ENCODE data around the gene CSRNP3.
"Not testable (repeated sequence)": the region's sequence is repeated elsewhere in the genome, so short reads cannot be mapped to it uniquely, and the experiment has no call there.

The CSRNP3 gene

DNA sequence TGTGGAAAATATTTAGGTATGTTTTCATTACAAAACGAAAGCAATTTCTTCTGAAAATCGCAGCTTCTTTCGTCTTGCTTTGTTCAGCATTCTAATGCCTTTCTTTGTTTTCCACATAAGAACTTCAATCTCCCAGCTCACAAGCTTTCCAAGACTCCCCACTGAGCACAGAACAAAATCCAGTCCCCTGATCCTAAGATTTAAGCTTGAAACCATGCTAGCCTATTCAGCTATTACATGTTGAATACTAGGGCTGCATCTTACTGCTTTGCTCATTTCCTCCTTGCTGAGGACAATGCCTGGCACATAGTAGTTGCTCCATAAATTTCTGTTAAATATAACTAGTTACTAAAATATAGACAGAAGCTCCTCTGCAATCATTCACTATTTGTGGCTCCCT, 163.9 kb downstream of the CSRNP3 start:
- no peak for DNase-seq (ENCODE audit: low read depth in 2 of 2)

DNA sequence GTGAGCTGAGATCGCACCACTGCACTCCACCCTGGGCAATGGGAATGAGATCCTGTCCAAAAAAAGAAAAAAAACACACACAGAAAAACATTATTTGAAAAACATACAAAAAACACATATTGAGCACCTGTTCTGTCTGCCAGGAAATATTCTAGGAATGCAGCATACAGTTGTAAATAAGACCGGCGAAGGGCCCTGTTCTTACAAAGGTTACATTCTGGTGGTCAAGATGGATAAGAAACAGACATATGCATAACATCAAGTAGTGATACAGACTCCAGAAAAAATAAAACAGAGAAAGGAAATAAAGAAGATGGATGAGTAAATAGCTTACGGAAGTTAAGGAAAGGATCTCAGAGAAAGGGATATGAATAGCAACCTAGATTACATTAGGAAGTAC, 164.8 kb downstream of the CSRNP3 start:
- DNase-seq (ENCODE audit: low read depth in 2 of 2) = no peak

DNA sequence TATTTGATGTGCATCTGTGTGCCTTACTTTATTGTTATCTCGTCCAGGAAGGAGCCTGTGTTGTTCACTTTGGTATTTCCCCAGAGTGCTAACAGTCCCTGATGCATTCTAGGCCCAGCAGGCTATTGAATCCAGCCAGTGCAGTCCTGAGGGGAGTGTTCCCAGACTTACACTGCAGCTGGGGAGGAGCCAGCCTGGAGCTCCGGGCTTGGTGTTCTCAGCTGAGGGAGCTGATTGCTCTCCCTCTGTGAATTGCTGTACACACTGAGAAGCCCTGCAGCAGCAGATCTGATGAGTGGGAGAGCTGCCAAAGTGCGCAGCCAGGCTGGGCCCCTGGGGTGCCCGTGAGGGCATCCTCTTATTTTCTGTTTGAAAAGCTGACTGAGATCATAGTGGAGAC, 165.4 kb downstream of the CSRNP3 start:
- no peak for DNase-seq (ENCODE audit: low read depth in 2 of 2)

DNA sequence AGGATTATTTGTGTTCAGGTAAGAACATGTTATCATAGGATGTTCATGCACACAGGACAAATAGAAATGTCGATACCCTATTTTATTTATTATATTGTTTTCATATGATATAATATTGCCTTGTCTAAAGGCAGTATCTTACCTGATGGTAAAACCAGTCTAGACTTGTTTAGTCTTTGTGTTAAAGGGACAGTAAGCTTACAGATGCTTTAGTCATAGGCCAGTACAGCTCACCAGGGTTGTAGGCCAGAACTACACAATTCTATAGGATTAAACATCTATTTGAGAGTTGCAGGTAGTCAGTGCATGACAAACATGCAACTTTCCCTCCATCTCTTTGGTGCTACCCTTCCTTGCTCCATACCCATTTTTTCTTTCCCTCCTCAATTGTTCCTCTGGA, 166.0 kb downstream of the CSRNP3 start:
- no peak for DNase-seq (ENCODE audit: low read depth in 2 of 2)

DNA sequence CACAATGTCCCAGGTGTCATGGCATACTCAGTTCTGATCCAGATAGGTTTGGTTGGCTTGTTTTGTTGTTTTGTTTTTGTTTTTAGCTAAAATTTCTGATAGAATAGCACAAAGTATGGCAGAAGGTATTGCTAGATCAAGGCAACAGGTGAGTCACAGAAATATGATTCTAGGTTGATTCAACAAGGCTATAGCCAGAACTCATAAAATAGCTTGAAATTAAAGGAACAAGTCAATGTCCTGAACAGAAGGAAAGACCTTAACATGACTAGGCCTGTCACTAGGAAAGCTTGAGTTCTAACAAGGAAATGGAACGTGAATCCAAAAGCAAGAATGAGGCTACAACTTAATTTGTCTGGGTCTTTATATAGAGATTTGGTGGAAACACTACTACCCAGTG, 167.5 kb downstream of the CSRNP3 start:
- no peak for DNase-seq (ENCODE audit: low read depth in 2 of 2)

DNA sequence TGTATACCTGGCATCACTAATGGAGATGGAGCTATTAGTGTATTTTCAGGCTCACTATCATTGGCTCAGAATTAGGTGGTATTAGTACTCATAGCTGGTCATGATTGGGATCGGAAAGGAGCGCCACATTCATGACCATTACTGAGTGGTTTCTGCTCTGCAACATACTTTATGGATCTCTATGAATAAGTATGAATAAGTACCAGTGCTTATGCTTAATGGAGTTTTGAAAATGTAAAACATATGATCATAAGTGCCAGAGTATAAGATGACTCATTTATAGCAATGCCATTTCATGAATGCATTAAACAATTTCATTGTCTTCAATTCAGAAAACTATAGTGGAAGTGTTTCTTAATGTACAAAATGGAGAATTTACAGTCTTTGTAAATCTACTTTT, 167.9 kb downstream of the CSRNP3 start:
- no peak for DNase-seq (ENCODE audit: low read depth in 2 of 2)

DNA sequence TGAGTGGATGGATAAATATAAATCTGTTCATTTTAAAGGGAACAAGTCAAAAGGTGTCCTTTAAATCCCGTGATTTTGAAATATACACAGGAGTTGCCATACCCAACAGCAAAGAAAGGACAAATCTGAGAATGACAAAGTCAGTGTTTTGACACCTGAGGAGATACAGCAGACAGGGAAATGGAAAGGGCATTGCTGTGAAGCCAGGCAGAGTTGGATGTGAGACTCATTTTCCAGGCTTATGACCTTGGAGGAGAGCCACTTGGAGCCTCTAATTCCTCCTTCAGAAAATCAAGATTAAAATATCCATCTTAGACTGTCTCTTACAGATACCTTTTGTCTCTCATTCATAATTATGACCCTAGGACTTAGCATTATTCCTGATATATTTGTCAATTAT, 170.0 kb downstream of the CSRNP3 start:
- no peak for DNase-seq (ENCODE audit: low read depth in 2 of 2)

DNA sequence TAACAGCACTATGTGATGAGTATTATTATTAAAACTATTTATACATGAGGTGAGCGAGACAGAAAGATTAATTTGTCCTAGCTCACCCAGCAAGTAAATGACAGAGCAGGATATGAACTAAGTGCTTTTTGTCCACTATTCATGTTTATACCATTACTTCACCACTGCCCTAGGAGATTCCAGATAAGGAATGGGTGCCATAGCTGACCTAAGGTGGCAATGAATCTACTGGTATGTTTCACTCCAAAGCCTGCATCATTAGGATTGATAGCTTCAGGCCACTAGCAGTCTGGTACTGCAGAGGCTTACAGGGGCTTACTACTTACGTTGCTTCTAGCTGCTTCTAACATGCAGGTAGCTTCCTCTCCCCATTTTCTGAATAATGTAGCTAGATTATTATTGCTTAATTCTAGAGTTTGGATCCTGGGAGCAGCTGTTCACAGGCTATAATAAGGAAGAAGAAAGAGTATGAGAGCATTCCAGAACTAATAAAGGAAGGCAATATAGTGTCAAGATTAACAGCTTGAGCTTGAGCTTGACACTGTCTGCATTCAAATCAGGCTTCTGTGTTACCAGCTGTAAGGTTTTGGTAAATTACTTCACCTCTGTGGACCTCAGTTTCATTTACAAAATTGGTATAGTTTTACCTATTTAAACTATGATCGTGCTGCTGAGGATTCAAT, 170.9 kb downstream of the CSRNP3 start:
- DNase-seq (ENCODE audit: low read depth in 2 of 2) = no peak

DNA sequence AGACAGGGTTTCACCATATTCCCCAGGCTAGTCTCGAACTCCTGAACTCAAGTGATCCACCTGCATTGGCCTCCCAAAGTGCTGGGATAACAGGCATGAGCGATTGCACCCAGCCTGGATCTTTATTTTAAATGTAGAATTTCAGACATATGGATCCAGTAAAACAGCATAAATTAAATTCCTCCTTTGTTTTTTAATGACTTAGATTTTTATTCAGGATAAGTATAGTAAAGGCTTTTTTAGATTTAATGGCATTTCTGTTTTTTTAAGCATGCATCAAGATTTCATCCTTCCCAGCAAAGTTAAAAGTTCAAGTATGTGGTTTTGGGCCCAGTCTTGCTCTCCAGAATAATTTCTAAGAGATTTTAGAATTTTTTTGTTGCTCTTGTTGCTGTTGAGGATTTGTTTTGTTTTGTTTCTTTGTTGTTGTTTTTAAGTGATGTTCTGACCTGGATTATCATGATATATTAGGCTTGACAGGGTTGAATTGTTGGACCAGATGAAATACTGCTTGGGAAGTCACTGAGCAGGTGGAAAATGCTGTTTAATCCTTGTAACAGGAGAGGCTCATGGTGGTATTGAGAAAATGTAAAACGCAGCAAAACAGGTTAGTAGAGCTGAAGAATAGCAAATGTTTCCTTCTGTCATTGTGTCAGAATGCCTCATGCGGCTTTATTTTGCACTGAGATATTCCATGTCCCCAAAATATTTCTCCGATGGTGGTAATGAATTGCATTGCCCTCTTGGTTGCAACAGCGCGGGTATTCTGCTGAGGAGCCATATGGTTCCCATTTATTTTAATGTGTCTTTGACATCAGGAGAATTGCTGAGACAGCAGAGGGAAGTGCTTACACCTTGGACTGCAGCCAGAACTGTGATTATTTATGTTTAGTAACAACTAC, 176.7 kb downstream of the CSRNP3 start:
- no peak for DNase-seq (ENCODE audit: low read depth in 2 of 2)

DNA sequence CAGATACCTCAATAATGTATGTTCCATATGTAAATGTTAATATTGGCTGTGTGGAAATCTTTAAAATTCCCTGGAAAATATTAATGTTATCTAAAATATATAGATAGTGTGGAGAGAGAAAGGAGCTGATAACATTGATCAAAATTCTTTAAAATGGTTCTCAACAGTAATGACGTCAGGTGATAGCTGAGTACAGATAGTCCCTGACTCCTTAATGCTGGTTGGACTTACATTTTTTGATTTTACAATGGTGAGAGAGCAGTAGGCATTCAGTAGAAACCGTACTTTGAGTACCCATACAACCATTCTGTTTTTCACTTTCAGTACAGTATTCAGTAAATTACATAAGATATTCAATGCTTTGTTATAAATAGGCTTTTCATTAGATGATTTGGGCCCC, 177.9 kb downstream of the CSRNP3 start:
- no peak for DNase-seq (ENCODE audit: low read depth in 2 of 2)

DNA sequence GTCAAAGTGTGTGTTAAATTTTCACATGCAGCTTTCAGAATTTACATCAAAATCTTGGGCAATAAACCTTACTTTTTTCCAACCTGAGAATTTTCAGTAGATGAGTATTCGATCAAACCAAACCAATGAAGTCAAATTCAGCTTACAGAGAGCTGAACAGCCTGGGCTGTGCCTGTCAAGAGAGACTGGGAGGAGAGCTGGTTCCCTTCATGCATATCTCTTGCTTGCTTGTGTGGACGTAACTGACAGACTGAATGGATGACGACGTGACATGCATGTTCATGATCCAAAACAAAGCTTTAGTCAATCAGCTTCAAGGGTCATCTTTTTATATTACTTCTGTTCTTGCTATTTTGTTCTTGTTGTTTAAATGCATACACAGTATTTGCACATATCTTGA, 179.3 kb downstream of the CSRNP3 start:
- DNase-seq (ENCODE audit: low read depth in 2 of 2) = no peak

DNA sequence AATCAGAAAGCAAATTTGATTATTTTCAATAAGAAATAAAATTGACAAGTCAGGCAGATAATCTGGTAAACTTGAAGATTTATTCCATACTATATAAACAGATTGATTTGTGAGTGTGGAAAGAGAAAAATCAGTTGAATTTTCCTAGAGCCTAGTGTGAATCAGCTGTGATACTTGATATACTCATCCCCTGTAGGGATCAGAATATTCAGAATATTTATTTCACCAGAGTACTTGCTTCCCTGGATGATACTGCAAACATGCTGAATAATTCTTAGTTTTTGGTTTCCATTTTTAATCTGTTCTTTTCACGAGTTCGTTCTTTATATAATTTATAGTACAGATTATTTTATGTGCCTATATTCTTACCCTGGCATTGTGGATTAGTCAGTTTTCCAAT, 181.7 kb downstream of the CSRNP3 start:
- DNase-seq (ENCODE audit: low read depth in 2 of 2) = no peak

DNA sequence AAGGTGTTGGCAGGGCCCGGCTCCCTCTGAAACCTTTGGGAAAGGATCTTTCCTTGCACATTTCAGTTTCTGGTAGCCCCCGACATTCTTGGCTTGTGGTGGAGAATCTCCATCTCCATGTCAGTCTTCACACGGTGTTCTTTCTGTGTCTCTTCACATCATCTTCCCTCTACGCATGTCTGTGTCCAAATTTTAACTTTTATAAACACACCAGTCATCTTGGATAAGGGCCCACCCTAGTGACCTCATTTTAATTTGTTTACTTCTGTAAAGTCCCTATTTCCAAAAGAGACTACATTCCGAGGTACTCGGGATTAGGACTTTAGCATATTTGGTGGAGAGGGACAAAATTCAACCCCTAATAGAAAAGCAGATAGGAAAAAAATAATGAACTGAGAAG, 186.2 kb downstream of the CSRNP3 start:
- no peak for DNase-seq (ENCODE audit: low read depth in 2 of 2)

DNA sequence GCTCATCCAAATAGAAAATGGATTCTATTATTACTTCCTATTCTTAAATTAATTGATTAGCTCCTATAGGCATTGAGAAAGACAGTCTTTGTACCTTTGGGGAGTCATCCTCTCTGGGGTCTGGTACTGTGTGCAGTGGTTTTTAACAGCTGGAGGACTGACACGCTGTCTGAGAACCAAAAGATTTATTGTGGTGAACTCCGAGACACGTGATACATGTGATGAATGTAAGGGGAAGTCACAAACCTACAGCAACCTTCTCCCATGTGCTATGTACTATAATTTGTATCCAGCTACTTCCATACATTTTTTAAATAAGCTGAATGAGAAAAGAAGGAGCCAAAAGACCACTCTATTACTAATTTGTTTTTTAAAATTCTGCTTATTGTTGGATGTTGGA, 190.9 kb downstream of the CSRNP3 start:
- no peak for DNase-seq (ENCODE audit: low read depth in 2 of 2)

DNA sequence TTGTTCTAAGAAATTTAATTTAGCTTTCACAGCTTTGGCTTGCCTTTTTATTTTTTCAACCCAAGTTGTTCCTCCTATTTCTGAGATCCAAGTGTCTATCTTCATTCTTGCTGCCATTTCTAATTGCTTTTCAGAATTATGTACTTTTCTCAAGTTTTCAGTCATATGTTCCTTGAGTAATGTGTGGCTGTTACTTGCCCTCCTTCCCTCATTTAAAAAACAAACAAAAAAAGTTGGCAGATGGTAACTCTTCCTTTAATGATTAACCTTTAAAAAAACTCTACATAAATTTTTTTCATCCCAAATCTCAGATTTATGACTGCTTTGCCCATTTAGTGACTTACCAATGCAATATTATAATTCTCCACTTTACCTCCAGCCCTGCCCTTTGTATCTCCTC, 193.2 kb downstream of the CSRNP3 start:
- no peak for DNase-seq (ENCODE audit: low read depth in 2 of 2)

DNA sequence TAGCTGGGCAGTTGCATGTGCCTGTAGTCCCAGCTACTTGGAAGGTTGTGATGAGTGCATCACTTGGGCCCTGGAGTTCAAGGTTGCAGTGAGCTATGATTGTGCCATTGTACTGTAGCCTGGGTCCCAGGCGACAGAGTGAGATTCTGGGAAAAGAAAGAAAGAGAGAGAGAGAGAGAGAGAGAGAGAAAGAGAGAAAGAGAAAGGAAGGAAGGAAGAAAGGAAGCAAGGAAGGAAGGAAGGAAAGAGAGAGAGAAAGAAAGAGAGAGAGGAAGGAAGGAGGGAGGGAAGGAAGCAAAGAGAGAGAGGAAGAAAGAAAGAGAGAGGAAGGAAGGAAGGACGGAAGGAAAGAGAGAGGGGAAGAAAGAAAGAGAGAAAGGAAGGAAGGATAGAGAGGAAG, 196.1 kb downstream of the CSRNP3 start:
- no peak for DNase-seq (ENCODE audit: low read depth in 2 of 2)

DNA sequence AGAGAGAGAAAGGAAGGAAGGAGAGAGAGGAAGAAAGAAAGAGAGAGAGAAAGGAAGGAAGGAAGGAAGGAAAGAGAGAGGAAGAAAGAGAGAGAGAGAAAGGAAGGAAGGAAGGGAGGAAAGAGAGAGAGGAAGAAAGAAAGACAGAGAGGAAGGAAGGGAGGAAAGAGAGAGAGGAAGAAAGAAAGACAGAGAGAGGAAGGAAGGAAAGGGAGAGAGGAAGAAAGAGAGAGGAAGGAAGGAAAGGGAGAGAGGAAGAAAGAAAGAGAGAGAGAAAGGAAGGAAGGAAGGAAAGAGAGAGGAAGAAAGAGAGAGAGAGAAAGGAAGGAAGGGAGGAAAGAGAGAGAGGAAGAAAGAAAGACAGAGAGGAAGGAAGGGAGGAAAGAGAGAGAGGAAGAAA, 196.6 kb downstream of the CSRNP3 start:
- DNase-seq (ENCODE audit: low read depth in 2 of 2) = not testable (repeated sequence)

DNA sequence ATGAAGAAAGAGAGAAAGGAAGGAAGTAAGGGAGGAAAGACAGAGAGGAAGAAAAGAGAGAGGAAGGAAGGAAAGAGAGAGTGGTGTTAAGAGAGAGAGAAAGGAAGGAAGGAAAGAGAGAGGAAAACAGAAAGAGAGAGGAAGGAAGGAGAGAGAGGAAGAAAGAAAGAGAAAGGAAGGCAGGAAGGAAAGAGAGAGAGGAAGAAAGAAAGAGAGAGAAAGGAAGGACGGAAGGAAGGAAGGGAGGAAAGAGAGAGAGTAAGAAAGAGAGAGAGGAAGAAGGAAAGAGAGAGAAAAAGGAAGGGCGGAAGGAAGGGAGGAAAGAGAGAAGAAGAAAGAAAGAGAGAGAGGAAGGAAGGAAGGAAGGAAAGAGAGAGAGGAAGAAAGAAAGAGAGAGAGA, 197.1 kb downstream of the CSRNP3 start:
- no peak for DNase-seq (ENCODE audit: low read depth in 2 of 2)

DNA sequence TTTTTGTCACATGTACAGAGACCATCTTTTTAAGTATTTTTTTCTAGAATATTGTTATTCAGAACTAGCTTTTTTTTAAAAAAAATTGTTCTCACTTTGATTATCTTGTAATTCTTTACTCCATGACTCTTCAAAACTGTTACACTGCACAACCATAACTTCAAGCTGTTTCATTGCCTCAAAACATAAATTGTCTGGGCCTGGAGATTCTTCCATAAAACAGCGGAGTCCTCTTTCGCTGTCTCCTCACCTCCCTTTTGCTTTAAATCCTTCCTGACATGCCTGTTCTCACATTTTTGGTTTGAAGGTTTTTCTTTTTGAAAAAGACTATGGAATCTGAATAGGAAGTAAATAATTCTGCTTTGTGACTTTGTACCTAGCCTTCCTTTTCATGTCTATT, 197.9 kb downstream of the CSRNP3 start:
- no peak for DNase-seq (ENCODE audit: low read depth in 2 of 2)

DNA sequence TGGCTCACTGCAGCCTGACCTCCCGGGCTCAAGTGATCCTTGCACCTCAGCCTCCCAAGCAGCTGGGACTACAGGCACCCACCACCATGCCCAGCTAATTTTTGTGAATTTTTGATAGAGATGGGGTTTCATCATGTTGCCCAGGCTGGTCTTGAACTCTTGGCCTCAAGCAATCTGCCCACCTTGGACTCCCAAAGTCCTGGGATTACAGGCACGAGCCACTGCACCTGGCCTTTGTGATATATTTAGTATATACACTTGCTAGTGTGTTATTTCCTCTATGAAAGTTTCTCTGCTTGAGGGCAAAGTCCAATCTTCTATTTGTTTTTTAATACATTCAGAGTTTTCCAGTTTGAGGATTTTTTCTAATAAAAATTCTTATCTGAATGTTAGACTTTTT, 205.3 kb downstream of the CSRNP3 start:
- DNase-seq (ENCODE audit: low read depth in 2 of 2) = no peak

DNA sequence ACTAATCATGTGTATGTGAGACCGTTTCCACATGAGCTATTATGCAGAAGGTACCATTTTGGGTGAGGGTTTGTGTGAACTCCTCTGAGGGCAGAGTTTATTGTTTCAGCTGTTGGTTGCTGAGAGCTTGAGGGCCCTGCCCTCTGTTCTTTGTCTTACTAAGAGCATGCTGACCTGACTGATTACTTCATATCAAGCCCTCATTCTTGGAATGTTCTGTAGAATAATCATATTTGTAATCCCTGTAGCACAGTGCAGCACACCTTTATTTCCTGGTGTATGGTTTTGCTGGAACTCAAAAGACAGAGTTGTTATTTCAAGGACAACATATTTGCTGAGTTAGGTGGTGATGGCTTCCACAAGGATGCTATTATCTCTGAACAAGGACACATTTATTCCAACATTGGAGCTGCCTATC, 206.1 kb downstream of the CSRNP3 start:
- no peak for DNase-seq (ENCODE audit: low read depth in 2 of 2)

DNA sequence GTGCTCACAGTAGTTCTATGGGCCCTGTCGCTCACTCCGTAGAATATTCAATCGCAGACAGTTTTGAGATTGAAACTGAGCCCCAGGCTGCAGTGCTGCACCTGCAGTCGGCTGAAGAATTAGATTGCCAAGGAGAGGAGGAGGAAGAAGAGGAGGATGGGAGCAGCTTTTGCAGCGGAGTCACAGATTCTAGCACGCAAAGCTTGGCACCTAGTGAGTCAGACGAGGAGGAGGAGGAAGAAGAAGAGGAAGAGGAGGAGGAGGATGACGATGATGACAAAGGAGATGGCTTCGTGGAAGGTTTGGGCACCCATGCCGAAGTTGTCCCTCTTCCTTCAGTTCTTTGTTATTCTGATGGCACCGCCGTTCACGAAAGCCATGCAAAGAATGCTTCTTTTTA, 209.4 kb downstream of the CSRNP3 start:
- DNase-seq (ENCODE audit: low read depth in 2 of 2) = no peak

DNA sequence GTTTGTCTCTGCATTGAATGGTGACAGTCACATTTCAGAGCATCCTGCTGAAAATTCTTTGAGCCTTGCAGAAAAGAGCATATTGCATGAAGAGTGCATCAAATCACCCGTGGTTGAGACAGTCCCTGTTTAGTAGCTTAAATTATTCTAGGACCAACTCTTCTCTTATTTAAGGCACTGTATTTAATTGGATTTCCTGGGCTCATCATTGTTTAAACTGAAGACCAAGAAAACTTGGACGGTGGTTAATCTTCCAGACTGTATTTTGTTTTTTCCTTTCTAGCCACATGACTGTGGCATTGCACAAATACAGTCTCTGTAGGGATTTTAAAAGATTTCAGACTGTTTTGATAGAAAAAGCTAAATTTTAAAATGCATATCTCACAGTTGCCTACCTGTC, 210.1 kb downstream of the CSRNP3 start:
- no peak for DNase-seq (ENCODE audit: low read depth in 2 of 2)

Measured in stimulated activated CD4-positive, alpha-beta T cell treated with anti-CD3 and anti-CD28 coated beads, Interleukin-4, amount 100 ng/mL, for 48 hours (primary cell).